HepG2 (cell line): ENCODE measurements around the gene C9. TPM values are rescaled to one million over a fixed set of nuclear protein-coding genes. Genes with fewer than 3 reads are reported as not detected.

ENCODE experiments used
- ATAC-seq: fragments of 200-7000 bp; cut with Tn5 transposase; 3 replicates; pipeline ENCODE4 v1.9.1; 2020; ENCODE audit warnings: mild to moderate bottlenecking, moderate library complexity
- BruUV-seq: library from RNA; stranded (reverse); fragments of 400-500 nt; replicated peaks from 2 replicates; lab custom pipeline; 2021; lab: Mats Ljungman, UMichigan
- CTCF ChIA-PET: fragments of 300-600 bp; formaldehyde crosslinking; extraction: SDS; loops from one replicate; lab custom pipeline; 2021; ENCODE audit warnings: low total read pairs, inconsistent platforms, low intra/inter-chr PET ratio; lab: Yijun Ruan, JAX
- POLR2A ChIA-PET: fragments of 350-600 bp; sonication (Branson Sonifier 250); formaldehyde crosslinking; loops from one replicate; lab custom pipeline; 2020; ENCODE audit warnings: antibody characterized with exemption, inconsistent platforms; lab: Yijun Ruan, JAX
- DNase-seq: peaks from one replicate; pipeline ENCODE4 v3.0.0-alpha.2; 2015; ENCODE audit warnings: low spot score
- FAIRE-seq: peaks from 3 replicates; lab custom pipeline; 2011; peaks lifted over from hg19 to GRCh38; lab: Jason Lieb, UNC
- H2AFZ ChIP-seq: one replicate; pipeline ENCODE4 v1.6.1; 2011; ENCODE audit warnings: low read length, inconsistent platforms
- H3K27ac ChIP-seq: fragments of 300-600 bp; 3 replicates; pipeline ENCODE4 v1.8.0; 2011; ENCODE audit warnings: mixed run types, mild to moderate bottlenecking, mixed read lengths, low read length, inconsistent platforms; ENCODE audit not compliant: insufficient read depth; ENCODE audit errors: extremely low read length
- H3K27me3 ChIP-seq, 2 experiments: fragments of 200-600 bp in 1 of 2; 2 replicates in 1 of 2; 3 replicates in 1 of 2; pipeline versions ENCODE4 v1.6.0 to v1.8.0; 2011; ENCODE audit warnings: low read length in 2 of 2, mild to moderate bottlenecking in 2 of 2, moderate library complexity in 2 of 2, inconsistent platforms in 1 of 2; ENCODE audit not compliant: insufficient read depth in 2 of 2, control insufficient read depth in 1 of 2
- H3K36me3 ChIP-seq, 2 experiments: fragments of 200-600 bp in 1 of 2; replicated peaks in 1 of 2; 2 replicates in 1 of 2; 3 replicates in 1 of 2; pipeline versions ENCODE4 v1.5.1 to v1.8.0; 2011; ENCODE audit warnings: low read length in 2 of 2, inconsistent platforms in 1 of 2; ENCODE audit not compliant: insufficient read depth in 2 of 2, control insufficient read depth in 1 of 2
- H3K4me1 ChIP-seq: 2 replicates; pipeline ENCODE4 v1.5.1; 2012; ENCODE audit warnings: low read length, inconsistent platforms; ENCODE audit not compliant: insufficient read depth
- H3K4me2 ChIP-seq: 2 replicates; pipeline ENCODE4 v1.6.0; 2011; ENCODE audit warnings: low read depth, low read length, inconsistent platforms
- H3K4me3 ChIP-seq, 3 experiments: fragments of 200-600 bp in 1 of 3; sonication (generic), shearing (Covaris generic) in 1 of 3; replicated peaks in 1 of 3; 2 replicates each; pipeline ENCODE4 v1.5.1; 2011 to 2016; ENCODE audit warnings: low read length in 3 of 3, inconsistent platforms in 2 of 3, low read depth in 2 of 3, mild to moderate bottlenecking in 2 of 3, control low read depth in 1 of 3, mixed read lengths in 1 of 3; ENCODE audit not compliant: insufficient read depth in 1 of 3
- H3K79me2 ChIP-seq: one replicate; pipeline ENCODE4 v1.6.1; 2011; ENCODE audit warnings: low read length, inconsistent platforms; ENCODE audit not compliant: insufficient read depth
- H3K9ac ChIP-seq: 2 replicates; pipeline ENCODE4 v1.6.0; 2011; ENCODE audit warnings: mild to moderate bottlenecking, low read depth, low read length, inconsistent platforms; ENCODE audit not compliant: insufficient read depth
- H3K9me3 ChIP-seq: 2 replicates; pipeline ENCODE4 v1.5.1; 2012; ENCODE audit warnings: mild to moderate bottlenecking, low read length
- H4K20me1 ChIP-seq: 2 replicates; pipeline ENCODE4 v1.6.0; 2011; ENCODE audit warnings: inconsistent platforms, mild to moderate bottlenecking, low read length, moderate library complexity; ENCODE audit not compliant: insufficient read depth
- BCL6 ChIP-seq: IDR thresholded peaks from 2 replicates; pipeline ENCODE4 v1.6.1; 2016; ENCODE audit warnings: missing genetic modification reagents, missing compliant biosample characterization
- DBP ChIP-seq: sonication (generic); formaldehyde crosslinking; IDR thresholded peaks from 2 replicates; pipeline ENCODE4 v1.4.0; 2020; ENCODE audit warnings: missing genetic modification reagents; ENCODE audit errors: not compliant biosample characterization
- KDM3A ChIP-seq: IDR thresholded peaks from 2 replicates; pipeline ENCODE4 v1.6.1; 2018; ENCODE audit warnings: low read depth, missing compliant biosample characterization
- MTA1 ChIP-seq: sonication (generic); formaldehyde crosslinking; IDR thresholded peaks from 2 replicates; pipeline ENCODE4 v1.4.0; 2020; ENCODE audit warnings: missing genetic modification reagents, mild to moderate bottlenecking, borderline replicate concordance
- PAXIP1 ChIP-seq: sonication (generic); formaldehyde crosslinking; conservative IDR thresholded peaks from 2 replicates; pipeline ENCODE4 v1.4.0; 2020; ENCODE audit warnings: mild to moderate bottlenecking, missing genetic modification reagents, moderate library complexity
- TFDP2 ChIP-seq: sonication (generic); formaldehyde crosslinking; IDR thresholded peaks from 2 replicates; pipeline ENCODE4 v1.4.0; 2020; ENCODE audit warnings: missing genetic modification reagents
- U2AF2 ChIP-seq: fragments of 200-400 bp; formaldehyde crosslinking; IDR thresholded peaks from 2 replicates; pipeline ENCODE4 v1.6.1; 2017; ENCODE audit warnings: low read depth, mild to moderate bottlenecking, low read length
- ZBTB44 ChIP-seq: sonication (generic); formaldehyde crosslinking; IDR thresholded peaks from 2 replicates; pipeline ENCODE4 v1.4.0; 2020; ENCODE audit warnings: missing genetic modification reagents
- ZHX1 ChIP-seq: sonication (generic); formaldehyde crosslinking; IDR thresholded peaks from 2 replicates; pipeline ENCODE4 v1.8.1; 2022; ENCODE audit warnings: low read depth, mild to moderate bottlenecking, missing genetic modification reagents
- ZNF296 ChIP-seq: sonication (generic); formaldehyde crosslinking; conservative IDR thresholded peaks from 2 replicates; pipeline ENCODE4 v1.5.0; 2020; ENCODE audit warnings: mild to moderate bottlenecking, missing genetic modification reagents
- ZNF615 ChIP-seq: sonication (generic); formaldehyde crosslinking; IDR thresholded peaks from 2 replicates; pipeline ENCODE4 v1.5.0; 2020; ENCODE audit warnings: mild to moderate bottlenecking, missing genetic modification reagents, borderline replicate concordance
- ZNF672 ChIP-seq: sonication (generic); formaldehyde crosslinking; IDR thresholded peaks from 2 replicates; pipeline ENCODE4 v1.8.1; 2022; ENCODE audit warnings: missing genetic modification reagents
- ZNF740 ChIP-seq: sonication (generic); formaldehyde crosslinking; IDR thresholded peaks from 2 replicates; pipeline ENCODE4 v1.4.0; 2020; ENCODE audit warnings: missing genetic modification reagents
- ZNF878 ChIP-seq: sonication (generic); formaldehyde crosslinking; IDR thresholded peaks from 2 replicates; pipeline ENCODE4 v1.8.1; 2023; ENCODE audit warnings: mild to moderate bottlenecking, missing genetic modification reagents, moderate library complexity
- ZZZ3 ChIP-seq: sonication (generic); formaldehyde crosslinking; IDR thresholded peaks from 2 replicates; pipeline ENCODE4 v1.4.0; 2020; ENCODE audit warnings: missing genetic modification reagents, mild to moderate bottlenecking, borderline replicate concordance
- WGBS: methylation state at CpG from one replicate; pipeline ENCODE4 v1.1.6; 2017; ENCODE audit warnings: low lambda C conversion rate; 5-methylcytosine and 5-hydroxymethylcytosine counted together
- in situ Hi-C: cut with HindIII; loops from 2 replicates; pipeline ENCODE4 v1.10.0; 2017; ENCODE audit warnings: low pct_unique_long_range_greater_than_20kb; ENCODE audit not compliant: extremely low pct_ligation_motif_present
- intact Hi-C: fragments of 100-400 bp; cut with micrococcal nuclease; formaldehyde crosslinking; loops from one replicate; pipeline ENCODE4 v1.10.0; 2022; ENCODE audit not compliant: unreplicated experiment
- polyA plus RNA-seq, 8 experiments: library from polyadenylated mRNA; depleted of rRNA in 3 of 8; stranded (reverse) in 7 of 8; unstranded in 1 of 8; fragments of >200 nt; fragmentation: Illumina TruSeq in 4 of 8; extraction: Trizol in 4 of 8; gene quantifications; 2 replicates each; pipeline versions ENCODE4 v1.2.1 to v1.2.3, GENCODE V29; 2011 to 2016; ENCODE audit warnings: low read depth in 4 of 8, missing spikeins in 1 of 8, mixed read lengths in 1 of 8; ENCODE audit not compliant: insufficient read depth in 1 of 8
- total RNA-seq, 5 experiments: library from RNA; depleted of rRNA; stranded (reverse); fragments of >200 nt; fragmentation: Illumina TruSeq; extraction: Trizol; gene quantifications; 2 replicates each; pipeline ENCODE4 v1.2.3, GENCODE V29; 2016; ENCODE audit warnings: low read depth in 1 of 5

C9 gene
- total and polyA plus RNA-seq, 2 of the 13 experiments (the other 11 are each of a cell fraction or from before 2014, with no cell fraction given), result not detected

GRCh38 chr5:39323542-39323941 is 40.8 kb downstream of the C9 start:
- Histone ChIP-seq H3K9me3 (no peaks in the 10 kb centered on the region), H4K20me1 (no peaks in the 10 kb centered on the region), H3K79me2 (no peaks in the 10 kb centered on the region), H3K4me1 (no peaks in the 10 kb centered on the region), H2AFZ (no peak overlapping the region), H3K27me3 (no peaks in the 10 kb centered on the region), H3K9ac (no peak overlapping the region), H3K27ac (no peak overlapping the region), H3K36me3 (no peaks in the 10 kb centered on the region), H3K4me2 (no peak overlapping the region), H3K4me3 (no peak overlapping the region)
- ATAC-seq (no peak), DNase-seq (no peak), FAIRE-seq (no peak)
- CTCF ChIA-PET, result no interaction called here
- under 1% methylated on average over 3 of the region's 3 CpGs for WGBS
- POLR2A ChIA-PET, result no interaction called here
- TF ChIP-seq ZNF615 (CRISPR knock-in tag), result no peak
- no peak for TF ChIP-seq ZZZ3
- TF ChIP-seq MTA1 (CRISPR knock-in tag), result no peak
- TF ChIP-seq ZNF878 (CRISPR knock-in tag), result no peak
- no peak for TF ChIP-seq ZNF296 (CRISPR knock-in tag)
- TF ChIP-seq ZNF672 (CRISPR knock-in tag), result no peak
- no peak for TF ChIP-seq KDM3A (CRISPR knock-in tag)
- no peak for TF ChIP-seq U2AF2
- TF ChIP-seq ZHX1 (CRISPR knock-in tag), result no peak
- TF ChIP-seq TFDP2 (CRISPR knock-in tag), result no peak
- TF ChIP-seq PAXIP1 (CRISPR knock-in tag), result no peak
- no peak for TF ChIP-seq DBP
- TF ChIP-seq ZNF740, result no peak
- TF ChIP-seq BCL6 (CRISPR knock-in tag), result no peak
- TF ChIP-seq ZBTB44 (CRISPR knock-in tag), result no peak
- in situ Hi-C loops, result no loop called here
- no TSS peak for BruUV-seq
- intact Hi-C loops, result no loop called here
